ENCODE results near the gene TMEM88.
"Not testable (repeated sequence)": the region's sequence is repeated elsewhere in the genome, so short reads cannot be mapped to it uniquely, and the experiment has no call there.

The TMEM88 gene

GRCh38 chr17:7854078-7854777, 638 bp upstream of the TMEM88 start:
- H3K36me3 Mint-ChIP-seq (ENCODE audit: low read depth), result peaks cover 11% of the 10 kb centered on the region
- H3K4me3 Mint-ChIP-seq, result no peak overlapping the region
- peaks cover 37% of the 10 kb centered on the region for H3K4me1 Mint-ChIP-seq (ENCODE audit: low read depth)
- no peaks in the 10 kb centered on the region for H3K27me3 Mint-ChIP-seq (ENCODE audit: low read depth)
- H3K27ac Mint-ChIP-seq, result no peak overlapping the region
- H3K9me3 Mint-ChIP-seq, result no peaks in the 10 kb centered on the region

GRCh38 chr17:7855660-7856010, 769 bp downstream of the TMEM88 start:
- H3K4me1 Mint-ChIP-seq (ENCODE audit: low read depth), result peaks cover 32% of the 10 kb centered on the region
- H3K27ac Mint-ChIP-seq, result no peak overlapping the region
- no peak overlapping the region for H3K4me3 Mint-ChIP-seq
- no peaks in the 10 kb centered on the region for H3K9me3 Mint-ChIP-seq
- peaks cover 8% of the 10 kb centered on the region for H3K36me3 Mint-ChIP-seq (ENCODE audit: low read depth)
- H3K27me3 Mint-ChIP-seq (ENCODE audit: low read depth), result no peaks in the 10 kb centered on the region

- no peaks in the 10 kb centered on the region for H3K27me3 Mint-ChIP-seq (ENCODE audit: low read depth)
- H3K27ac Mint-ChIP-seq, result no peak overlapping the region
- no peak overlapping the region for H3K4me3 Mint-ChIP-seq
- H3K36me3 Mint-ChIP-seq (ENCODE audit: low read depth), result peaks cover 8% of the 10 kb centered on the region
- no peaks in the 10 kb centered on the region for H3K9me3 Mint-ChIP-seq
- H3K4me1 Mint-ChIP-seq (ENCODE audit: low read depth), result peaks cover 30% of the 10 kb centered on the region
These were observed 1.3 kb downstream of the TMEM88 start for GRCh38 chr17:7856011-7856810.

- no peak within 1 kb of the TSS for H3K27ac Mint-ChIP-seq
- H3K4me3 Mint-ChIP-seq, result no peak within 1 kb of the TSS
- H3K27me3 Mint-ChIP-seq (ENCODE audit: low read depth), result no peaks in the 10 kb centered on the region
These were observed 2.2 kb downstream of the TMEM88 start, which contains the start of gene NAA38 for GRCh38 chr17:7856811-7857712. TSS of gene NAA38 (minus strand) at chr17:7857559. CDS start at chr17:7857463, 96 bp downstream.

GRCh38 chr17:7857713-7858521, 3.1 kb downstream of the TMEM88 start, which contains the start of gene CYB5D1:
TSS of gene CYB5D1 (plus strand) at chr17:7858003. CDS start at chr17:7858135, 132 bp downstream.
- Mint-ChIP-seq H3K4me1 (ENCODE audit: low read depth) (peaks cover 20% of the 10 kb centered on the region), H3K27ac (no peak within 1 kb of the TSS), H3K9me3 (no peaks in the 10 kb centered on the region), H3K4me3 (no peak within 1 kb of the TSS), H3K27me3 (ENCODE audit: low read depth) (no peaks in the 10 kb centered on the region), H3K36me3 (ENCODE audit: low read depth) (peaks cover 3% of the 10 kb centered on the region)

More at GRCh38 chr17:7856811-7857712, 2.2 kb downstream of the TMEM88 start, which contains the start of gene NAA38:
- H3K4me1 Mint-ChIP-seq (ENCODE audit: low read depth), result peaks cover 22% of the 10 kb centered on the region
- no peaks in the 10 kb centered on the region for H3K9me3 Mint-ChIP-seq
- H3K36me3 Mint-ChIP-seq (ENCODE audit: low read depth), result peaks cover 4% of the 10 kb centered on the region

GRCh38 chr17:7858522-7858810, 3.6 kb downstream of the TMEM88 start:
- no peak overlapping the region for H3K4me3 Mint-ChIP-seq

GRCh38 chr17:7859028-7859427, 4.2 kb downstream of the TMEM88 start:
- Mint-ChIP-seq H3K4me1 (ENCODE audit: low read depth) (peaks cover 20% of the 10 kb centered on the region), H3K36me3 (ENCODE audit: low read depth) (peaks cover 3% of the 10 kb centered on the region), H3K4me3 (no peak overlapping the region), H3K9me3 (no peaks in the 10 kb centered on the region), H3K27me3 (ENCODE audit: low read depth) (no peaks in the 10 kb centered on the region), H3K27ac (no peak overlapping the region)

More at GRCh38 chr17:7858522-7858810, 3.6 kb downstream of the TMEM88 start:
- no peaks in the 10 kb centered on the region for H3K27me3 Mint-ChIP-seq (ENCODE audit: low read depth)
- H3K36me3 Mint-ChIP-seq (ENCODE audit: low read depth), result peaks cover 3% of the 10 kb centered on the region
- peaks cover 20% of the 10 kb centered on the region for H3K4me1 Mint-ChIP-seq (ENCODE audit: low read depth)
- H3K27ac Mint-ChIP-seq, result no peak overlapping the region
- no peaks in the 10 kb centered on the region for H3K9me3 Mint-ChIP-seq

- no peak overlapping the region for H3K27ac Mint-ChIP-seq
- H3K36me3 Mint-ChIP-seq (ENCODE audit: low read depth), result peaks cover 6% of the 10 kb centered on the region
These were observed 8.0 kb downstream of the TMEM88 start for GRCh38 chr17:7862692-7863437.

GRCh38 chr17:7864384-7864783, 9.5 kb downstream of the TMEM88 start:
- not testable (repeated sequence) for H3K27me3 Mint-ChIP-seq (ENCODE audit: low read depth); H3K4me3 Mint-ChIP-seq; H3K9me3 Mint-ChIP-seq; H3K36me3 Mint-ChIP-seq (ENCODE audit: low read depth); H3K27ac Mint-ChIP-seq
- H3K4me1 Mint-ChIP-seq (ENCODE audit: low read depth), result peaks cover 24% of the 10 kb centered on the region

More at GRCh38 chr17:7862692-7863437, 8.0 kb downstream of the TMEM88 start:
- Mint-ChIP-seq H3K4me1 (ENCODE audit: low read depth) (peaks cover 21% of the 10 kb centered on the region), H3K4me3 (no peak overlapping the region), H3K9me3 (no peaks in the 10 kb centered on the region), H3K27me3 (ENCODE audit: low read depth) (no peaks in the 10 kb centered on the region)

GRCh38 chr17:7864995-7865650, 10.3 kb downstream of the TMEM88 start:
- H3K36me3 Mint-ChIP-seq (ENCODE audit: low read depth), result peaks cover 8% of the 10 kb centered on the region
- no peaks in the 10 kb centered on the region for H3K9me3 Mint-ChIP-seq
- H3K27ac Mint-ChIP-seq, result no peak overlapping the region
- peaks cover 20% of the 10 kb centered on the region for H3K4me1 Mint-ChIP-seq (ENCODE audit: low read depth)
- no peaks in the 10 kb centered on the region for H3K27me3 Mint-ChIP-seq (ENCODE audit: low read depth)
- no peak overlapping the region for H3K4me3 Mint-ChIP-seq

- Mint-ChIP-seq H3K4me1 (ENCODE audit: low read depth) (peaks cover 18% of the 10 kb centered on the region), H3K27ac (peak overlapping the region; percentile 62), H3K9me3 (no peaks in the 10 kb centered on the region), H3K4me3 (peak overlapping the region; percentile 55), H3K27me3 (ENCODE audit: low read depth) (no peaks in the 10 kb centered on the region), H3K36me3 (ENCODE audit: low read depth) (peaks cover 8% of the 10 kb centered on the region)
These were observed 13.0 kb downstream of the TMEM88 start for GRCh38 chr17:7867881-7868329.

GRCh38 chr17:7873051-7873450, 18.2 kb downstream of the TMEM88 start:
- H3K27ac Mint-ChIP-seq, result no peak overlapping the region
- H3K4me1 Mint-ChIP-seq (ENCODE audit: low read depth), result peaks cover 11% of the 10 kb centered on the region
- H3K4me3 Mint-ChIP-seq, result no peak overlapping the region
- H3K27me3 Mint-ChIP-seq (ENCODE audit: low read depth), result no peaks in the 10 kb centered on the region
- peaks cover 14% of the 10 kb centered on the region for H3K36me3 Mint-ChIP-seq (ENCODE audit: low read depth)
- no peaks in the 10 kb centered on the region for H3K9me3 Mint-ChIP-seq

Measured in T-helper 1 cell treated with Interleukin-12 subunit alpha and Interleukin-12 subunit beta and Interleukin-4 antibody, amounts not matched to agents 30 μg/mL and 1 μg/mL, for 36 hours (primary cell).